Vagina (tissue), 2 donors: Measurements from ENCODE around the gene LAMP2.

Source experiments
- POLR2A ChIP-seq, 2 donors: fragments of 450-650 bp; IDR thresholded peaks; one replicate each; pipeline ENCODE4 v1.6.1; 2017; ENCODE audit warnings: antibody characterized with exemption in 2 of 2, mild to moderate bottlenecking in 2 of 2, moderate library complexity in 2 of 2
- TF ChIP-seq, protein P1 (sequence below), 3 experiments: fragments of 450-650 bp in 2 of 3; fragments of 200-600 bp in 1 of 3; sonication (generic) in 1 of 3; IDR thresholded peaks; one replicate each; pipeline ENCODE4 v1.5.1; 2017 to 2019; ENCODE audit warnings: antibody characterized with exemption in 3 of 3, mild to moderate bottlenecking in 2 of 3, moderate library complexity in 2 of 3

DNA sequence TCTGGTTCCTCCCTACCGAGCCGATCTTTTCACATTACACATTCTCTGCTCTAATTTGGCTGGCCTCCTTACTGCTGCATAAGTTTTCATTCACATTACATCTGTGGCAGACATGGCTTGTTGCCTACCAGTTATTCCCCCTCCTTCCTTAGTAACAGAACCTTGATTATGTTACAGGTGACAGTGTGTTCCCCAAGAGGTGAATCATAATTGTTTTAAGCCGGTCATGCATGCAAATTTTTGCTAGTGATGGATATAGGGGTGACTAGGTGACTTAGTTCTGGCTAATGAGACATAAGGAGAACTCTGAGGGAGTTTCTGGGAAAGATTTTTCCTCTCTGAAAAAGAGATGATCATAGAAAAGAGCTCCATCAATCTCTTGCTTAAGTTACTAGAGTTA is 8.4 kb upstream of the LAMP2 start:
- TF ChIP-seq, protein P1, sequence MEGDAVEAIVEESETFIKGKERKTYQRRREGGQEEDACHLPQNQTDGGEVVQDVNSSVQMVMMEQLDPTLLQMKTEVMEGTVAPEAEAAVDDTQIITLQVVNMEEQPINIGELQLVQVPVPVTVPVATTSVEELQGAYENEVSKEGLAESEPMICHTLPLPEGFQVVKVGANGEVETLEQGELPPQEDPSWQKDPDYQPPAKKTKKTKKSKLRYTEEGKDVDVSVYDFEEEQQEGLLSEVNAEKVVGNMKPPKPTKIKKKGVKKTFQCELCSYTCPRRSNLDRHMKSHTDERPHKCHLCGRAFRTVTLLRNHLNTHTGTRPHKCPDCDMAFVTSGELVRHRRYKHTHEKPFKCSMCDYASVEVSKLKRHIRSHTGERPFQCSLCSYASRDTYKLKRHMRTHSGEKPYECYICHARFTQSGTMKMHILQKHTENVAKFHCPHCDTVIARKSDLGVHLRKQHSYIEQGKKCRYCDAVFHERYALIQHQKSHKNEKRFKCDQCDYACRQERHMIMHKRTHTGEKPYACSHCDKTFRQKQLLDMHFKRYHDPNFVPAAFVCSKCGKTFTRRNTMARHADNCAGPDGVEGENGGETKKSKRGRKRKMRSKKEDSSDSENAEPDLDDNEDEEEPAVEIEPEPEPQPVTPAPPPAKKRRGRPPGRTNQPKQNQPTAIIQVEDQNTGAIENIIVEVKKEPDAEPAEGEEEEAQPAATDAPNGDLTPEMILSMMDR (IDR thresholded peaks at IDR 0.05) = no peak
- TF ChIP-seq POLR2A (IDR thresholded peaks at IDR 0.05) = no peak
